GM23338 (cell line): Measurements from ENCODE around the gene ZNF485. TPM values are rescaled to one million over a fixed set of nuclear protein-coding genes. Genes with fewer than 3 reads are reported as not detected.

ENCODE experiments used
- ATAC-seq: fragments of 200-7000 bp; cut with Tn5 transposase; 3 replicates; pipeline ENCODE4 v1.9.1; 2020
- DNase-seq: peaks from one replicate; pipeline ENCODE4 v3.0.0-alpha.2; 2015; ENCODE audit warnings: low spot score
- H2AFZ ChIP-seq: fragments of 200-600 bp; sonication (generic); 2 replicates; pipeline ENCODE4 v1.8.0; 2016; ENCODE audit warnings: antibody characterized with exemption, mild to moderate bottlenecking, moderate library complexity
- H3F3A ChIP-seq: fragments of 200-600 bp; sonication (generic); replicated peaks from 2 replicates; pipeline ENCODE4 v1.8.0; 2017; ENCODE audit warnings: antibody characterized with exemption, mixed run types, low read depth
- H3K27ac ChIP-seq: fragments of 200-600 bp; sonication (generic); 2 replicates; pipeline ENCODE4 v1.6.1; 2016; ENCODE audit warnings: low read depth
- H3K27me3 ChIP-seq: fragments of 200-600 bp; sonication (generic); 2 replicates; pipeline ENCODE4 v1.8.0; 2016; ENCODE audit warnings: mild to moderate bottlenecking, mixed run types, moderate library complexity; ENCODE audit not compliant: insufficient read depth
- H3K36me3 ChIP-seq: fragments of 200-600 bp; sonication (generic); 2 replicates; pipeline ENCODE4 v1.8.0; 2016; ENCODE audit warnings: mild to moderate bottlenecking; ENCODE audit not compliant: insufficient read depth
- H3K4me1 ChIP-seq: fragments of 200-600 bp; sonication (generic); 2 replicates; pipeline ENCODE4 v1.8.0; 2016; ENCODE audit warnings: mild to moderate bottlenecking, moderate library complexity; ENCODE audit not compliant: insufficient read depth
- H3K4me2 ChIP-seq: fragments of 200-600 bp; sonication (generic); 2 replicates; pipeline ENCODE4 v1.7.1; 2017; ENCODE audit warnings: mixed run types
- H3K4me3 ChIP-seq: fragments of 200-600 bp; sonication (generic); 2 replicates; pipeline ENCODE4 v1.6.1; 2016; ENCODE audit warnings: mixed run types
- H3K79me2 ChIP-seq: fragments of 200-600 bp; sonication (generic); replicated peaks from 2 replicates; pipeline ENCODE4 v1.8.0; 2017; ENCODE audit warnings: mild to moderate bottlenecking; ENCODE audit not compliant: insufficient read depth
- H3K9me2 ChIP-seq: fragments of 200-600 bp; sonication (generic); 2 replicates; pipeline ENCODE4 v1.8.0; 2017; ENCODE audit not compliant: insufficient read depth
- H4K20me1 ChIP-seq: fragments of 200-600 bp; sonication (generic); replicated peaks from 2 replicates; pipeline ENCODE4 v1.8.0; 2017; ENCODE audit warnings: mild to moderate bottlenecking; ENCODE audit not compliant: insufficient read depth
- H3K27ac Mint-ChIP-seq: 2 replicates; pipeline ENCODE4 v1.8.0; 2020; ENCODE audit warnings: inconsistent platforms, mild to moderate bottlenecking, moderate library complexity, mixed read lengths
- H3K27me3 Mint-ChIP-seq: 3 replicates; pipeline ENCODE4 v1.8.0; 2022; ENCODE audit warnings: low read depth, mild to moderate bottlenecking, moderate library complexity, mixed read lengths, inconsistent platforms; ENCODE audit not compliant: insufficient read depth, poor library complexity
- H3K36me3 Mint-ChIP-seq: 3 replicates; pipeline ENCODE4 v1.8.0; 2021; ENCODE audit warnings: low read depth, mild to moderate bottlenecking, inconsistent platforms, moderate library complexity, mixed read lengths
- H3K4me1 Mint-ChIP-seq: 3 replicates; pipeline ENCODE4 v1.8.0; 2020; ENCODE audit warnings: mild to moderate bottlenecking, inconsistent platforms, mixed read lengths
- H3K4me3 Mint-ChIP-seq: 3 replicates; pipeline ENCODE4 v1.8.0; 2021; ENCODE audit warnings: moderate library complexity, mild to moderate bottlenecking, inconsistent platforms, mixed read lengths
- H3K9me3 Mint-ChIP-seq: 3 replicates; pipeline ENCODE4 v1.8.0; 2020; ENCODE audit warnings: moderate library complexity, mild to moderate bottlenecking, inconsistent platforms, mixed read lengths
- CREB1 ChIP-seq: fragments of 250-450 bp; sonication (Bioruptor Pico); IDR thresholded peaks from 2 replicates; pipeline ENCODE4 v1.5.0; 2020; ENCODE audit warnings: low read depth, mild to moderate bottlenecking, moderate library complexity
- EZH2 ChIP-seq: fragments of 200-600 bp; sonication (generic); IDR thresholded peaks from one replicate; pipeline ENCODE4 v1.8.0; 2017; ENCODE audit warnings: antibody characterized with exemption, mild to moderate bottlenecking, low read depth; ENCODE audit not compliant: unreplicated experiment
- EZH2phosphoT487 ChIP-seq: fragments of 200-600 bp; sonication (generic); IDR thresholded peaks from one replicate; pipeline ENCODE4 v1.8.1; 2018; ENCODE audit warnings: antibody characterized with exemption; ENCODE audit not compliant: unreplicated experiment
- JUNB ChIP-seq: IDR thresholded peaks from one replicate; pipeline ENCODE4 v1.6.1; 2016; ENCODE audit warnings: antibody characterized with exemption; ENCODE audit not compliant: unreplicated experiment
- NANOG ChIP-seq: IDR thresholded peaks from 2 replicates; pipeline ENCODE4 v1.6.1; 2016; ENCODE audit warnings: antibody characterized with exemption, borderline replicate concordance
- POLR2AphosphoS5 ChIP-seq: IDR thresholded peaks from 2 replicates; pipeline ENCODE4 v1.6.1; 2016; ENCODE audit warnings: antibody characterized with exemption, low read depth
- REST ChIP-seq: IDR thresholded peaks from one replicate; pipeline ENCODE4 v1.6.1; 2018; ENCODE audit warnings: antibody characterized with exemption; ENCODE audit not compliant: unreplicated experiment
- STAT1 ChIP-seq: IDR thresholded peaks from one replicate; pipeline ENCODE4 v1.6.1; 2016; ENCODE audit warnings: antibody characterized with exemption; ENCODE audit not compliant: unreplicated experiment
- ZNF331 ChIP-seq: fragments of 250-450 bp; sonication (Bioruptor Pico); IDR thresholded peaks from 2 replicates; pipeline ENCODE4 v1.5.0; 2020; ENCODE audit warnings: low read depth, mild to moderate bottlenecking, moderate library complexity
- ZNF462 ChIP-seq: fragments of 250-450 bp; sonication (Bioruptor Pico); IDR thresholded peaks from 2 replicates; pipeline ENCODE4 v1.5.0; 2020; ENCODE audit warnings: mild to moderate bottlenecking, moderate library complexity
- polyA plus RNA-seq: library from polyadenylated mRNA; unstranded; fragments of >200 nt; fragmentation: Nextera tagmentation; extraction: Ambion mirVana; gene quantifications from 2 replicates; pipeline ENCODE4 v1.2.1, GENCODE V29; 2016
- total RNA-seq: library from RNA; depleted of rRNA; stranded (reverse); fragments of >200 nt; shearing (Covaris generic); gene quantifications from 2 replicates; pipeline ENCODE4 v1.2.3, GENCODE V29; 2014
- TF ChIP-seq, protein P1 (sequence below), 2 experiments: fragments of 200-600 bp in 1 of 2; sonication (generic) in 1 of 2; conservative IDR thresholded peaks; 2 replicates each; pipeline versions ENCODE4 v1.5.1 to v1.6.1; 2016 to 2017; ENCODE audit warnings: antibody characterized with exemption in 2 of 2, low read depth in 2 of 2, mild to moderate bottlenecking in 2 of 2, moderate library complexity in 1 of 2

The ZNF485 gene
- total and polyA plus RNA-seq, 2 experiments from 2014 or later, result 5.7 to 7.8 TPM

DNA sequence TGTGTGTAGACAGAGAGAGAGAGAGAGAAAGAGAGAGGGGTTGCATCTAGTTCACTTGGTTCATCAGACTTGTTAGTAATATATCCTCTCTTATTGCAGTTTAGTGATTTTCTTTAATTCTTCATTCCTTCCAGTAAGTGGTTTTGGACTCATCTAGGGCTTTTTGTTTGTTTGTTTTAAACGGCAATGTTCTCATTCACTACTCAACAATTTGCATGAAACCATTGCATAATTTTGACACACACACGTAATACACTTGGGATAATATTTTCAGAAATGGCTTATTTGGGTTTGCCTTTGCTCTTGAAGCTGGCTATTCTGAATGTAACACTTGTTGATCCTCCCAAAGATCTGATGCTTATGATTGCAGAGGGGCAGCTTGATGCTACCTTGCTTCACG, 58.8 kb downstream of the ZNF485 start (continued):
- TF ChIP-seq ZNF462 (CRISPR knock-in tag), result no peak
- no peak for TF ChIP-seq EZH2
- TF ChIP-seq CREB1 (CRISPR knock-in tag), result no peak
- no peak for TF ChIP-seq POLR2AphosphoS5
- TF ChIP-seq, protein P1, sequence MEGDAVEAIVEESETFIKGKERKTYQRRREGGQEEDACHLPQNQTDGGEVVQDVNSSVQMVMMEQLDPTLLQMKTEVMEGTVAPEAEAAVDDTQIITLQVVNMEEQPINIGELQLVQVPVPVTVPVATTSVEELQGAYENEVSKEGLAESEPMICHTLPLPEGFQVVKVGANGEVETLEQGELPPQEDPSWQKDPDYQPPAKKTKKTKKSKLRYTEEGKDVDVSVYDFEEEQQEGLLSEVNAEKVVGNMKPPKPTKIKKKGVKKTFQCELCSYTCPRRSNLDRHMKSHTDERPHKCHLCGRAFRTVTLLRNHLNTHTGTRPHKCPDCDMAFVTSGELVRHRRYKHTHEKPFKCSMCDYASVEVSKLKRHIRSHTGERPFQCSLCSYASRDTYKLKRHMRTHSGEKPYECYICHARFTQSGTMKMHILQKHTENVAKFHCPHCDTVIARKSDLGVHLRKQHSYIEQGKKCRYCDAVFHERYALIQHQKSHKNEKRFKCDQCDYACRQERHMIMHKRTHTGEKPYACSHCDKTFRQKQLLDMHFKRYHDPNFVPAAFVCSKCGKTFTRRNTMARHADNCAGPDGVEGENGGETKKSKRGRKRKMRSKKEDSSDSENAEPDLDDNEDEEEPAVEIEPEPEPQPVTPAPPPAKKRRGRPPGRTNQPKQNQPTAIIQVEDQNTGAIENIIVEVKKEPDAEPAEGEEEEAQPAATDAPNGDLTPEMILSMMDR (conservative IDR thresholded peaks at IDR 0.05; ENCODE audit: low read depth in 2 of 2), result no peak
- no peak for TF ChIP-seq NANOG
- TF ChIP-seq EZH2phosphoT487, result no peak
- TF ChIP-seq STAT1, result no peak
- no peak for TF ChIP-seq JUNB

- Histone ChIP-seq H3F3A (no peaks in the 10 kb centered on the region), H4K20me1 (no peaks in the 10 kb centered on the region), H3K27ac (no peak overlapping the region), H3K9me2 (peaks cover 3% of the 10 kb centered on the region; the same call in 1 of the 2 replicates), H3K27me3 (peaks cover 14% of the 10 kb centered on the region), H3K4me3 (0 out of 2 replicates have a peak overlapping the region, but pooled peaks have one; percentile 64), H3K4me1 (no peaks in the 10 kb centered on the region), H3K4me2 (0 out of 2 replicates have a peak overlapping the region, but pooled peaks have one; percentile 92), H2AFZ (no peak overlapping the region), H3K79me2 (no peaks in the 10 kb centered on the region), H3K36me3 (no peaks in the 10 kb centered on the region)
- Mint-ChIP-seq H3K4me3 (no peak overlapping the region), H3K36me3 (no peaks in the 10 kb centered on the region; the same call in 2 of the 3 replicates), H3K27me3 (peaks cover 4% of the 10 kb centered on the region), H3K4me1 (no peaks in the 10 kb centered on the region), H3K27ac (no peak overlapping the region), H3K9me3 (peaks cover 10% of the 10 kb centered on the region; the same call in 2 of the 3 replicates)
- DNase-seq (no peak), ATAC-seq (no peak)
- TF ChIP-seq, protein P1 (conservative IDR thresholded peaks at IDR 0.05; ENCODE audit: low read depth in 2 of 2), result no peak
- TF ChIP-seq STAT1 (no peak), POLR2AphosphoS5 (no peak), ZNF331 (CRISPR knock-in tag) (no peak), REST (no peak), NANOG (no peak), JUNB (no peak)
Observed at GRCh38 chr10:43666552-43666951, 60.3 kb downstream of the ZNF485 start.
